ENCODE results near the gene TMCC2. TPM values are rescaled to one million over a fixed set of nuclear protein-coding genes. Genes with fewer than 3 reads are reported as not detected.
A peak's percentile ranks its signal among the peaks of the same experiment; 100 is the strongest.

The TMCC2 gene
- total RNA-seq, 1 donor from 2014 or later = 0.53 TPM

DNA sequence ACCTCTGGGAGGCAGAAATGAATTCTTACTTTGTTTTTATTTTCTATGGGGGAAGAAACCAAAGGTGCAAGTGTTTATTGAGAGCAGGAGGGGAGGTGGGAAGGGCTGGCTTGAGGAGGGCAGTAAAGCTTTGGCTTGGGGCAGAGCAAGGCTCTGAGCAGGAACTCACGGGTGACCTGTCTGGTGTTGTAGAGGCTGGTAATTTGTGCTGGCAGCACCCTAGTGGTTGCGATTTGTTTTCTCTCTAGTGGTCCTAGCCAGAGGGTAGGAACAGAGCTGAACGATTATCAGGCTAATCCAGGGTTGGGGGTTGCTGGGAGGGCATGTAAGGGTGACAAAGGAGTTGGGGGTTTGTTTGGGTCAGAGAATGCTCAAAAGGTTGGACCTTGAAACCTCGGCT lies 16.6 kb downstream of the TMCC2 start:
- no peak for TF ChIP-seq CTCF (IDR thresholded peaks at IDR 0.05; ENCODE audit: insufficient read depth, low read length, severe bottlenecking)
- FAIRE-seq (no peak), DNase-seq (ENCODE audit: low read depth) (no peak)
- H3K27me3 ChIP-seq (ENCODE audit: control insufficient read depth, insufficient read depth, low read length) = no peaks in the 10 kb centered on the region
- H3K36me3 ChIP-seq (ENCODE audit: control insufficient read depth, insufficient read depth, low read length) = no peaks in the 10 kb centered on the region
- H3K4me3 ChIP-seq (ENCODE audit: low read depth, low read length) = no peak overlapping the region

- DNase-seq (ENCODE audit: low read depth) = no peak
Measured at GRCh38 chr1:205245096-205245495, 17.4 kb downstream of the TMCC2 start.

DNA sequence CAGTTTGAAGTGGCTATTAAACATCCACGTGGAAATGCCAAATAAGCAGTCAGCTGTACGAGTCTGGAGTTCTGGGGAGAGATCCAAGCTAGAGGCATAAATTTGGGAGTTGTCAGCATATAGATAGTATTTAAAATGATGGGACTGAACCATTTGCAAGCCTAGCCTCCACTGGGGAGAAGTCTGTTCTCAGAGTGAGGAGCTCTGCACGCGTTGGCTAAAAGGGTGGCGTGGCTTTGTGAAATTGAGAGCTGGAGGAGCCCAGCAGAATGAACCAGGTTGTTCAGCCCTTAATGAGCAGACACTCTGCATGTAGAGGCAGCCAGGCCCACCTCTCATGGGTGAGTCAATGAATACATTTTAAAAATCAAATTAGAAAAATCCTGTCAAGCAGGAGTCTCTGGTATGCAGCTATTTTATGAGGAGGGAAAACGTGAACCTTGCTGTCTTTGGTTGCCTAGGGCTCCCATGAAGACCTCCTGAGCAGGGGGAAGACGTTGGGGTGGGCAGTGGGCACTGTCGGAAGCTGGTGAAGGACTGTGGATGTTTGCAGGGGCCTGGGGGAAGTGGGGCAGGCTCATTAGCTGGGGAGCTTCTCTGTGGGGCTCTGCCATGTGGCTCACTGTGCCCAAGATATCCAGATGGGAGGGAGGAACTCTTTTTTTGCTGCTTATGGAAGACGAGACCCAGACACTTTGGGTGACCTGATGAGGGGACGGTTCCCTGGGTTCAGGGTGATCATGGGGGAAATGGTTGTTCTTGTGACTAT lies 18.8 kb downstream of the TMCC2 start:
- FAIRE-seq (no peak), DNase-seq (ENCODE audit: low read depth) (no peak)
- TF ChIP-seq CTCF (IDR thresholded peaks at IDR 0.05; ENCODE audit: insufficient read depth, low read length, severe bottlenecking) = no peak
- H3K4me3 ChIP-seq (ENCODE audit: low read depth, low read length) = no peak overlapping the region
- no peaks in the 10 kb centered on the region for H3K36me3 ChIP-seq (ENCODE audit: control insufficient read depth, insufficient read depth, low read length)
- peaks cover 2% of the 10 kb centered on the region for H3K27me3 ChIP-seq (ENCODE audit: control insufficient read depth, insufficient read depth, low read length)

More at GRCh38 chr1:205245096-205245495, 17.4 kb downstream of the TMCC2 start:
- Histone ChIP-seq H3K27me3 (ENCODE audit: control insufficient read depth, insufficient read depth, low read length) (no peaks in the 10 kb centered on the region), H3K4me3 (ENCODE audit: low read depth, low read length) (no peak overlapping the region), H3K36me3 (ENCODE audit: control insufficient read depth, insufficient read depth, low read length) (no peaks in the 10 kb centered on the region)
- TF ChIP-seq CTCF (IDR thresholded peaks at IDR 0.05; ENCODE audit: insufficient read depth, low read length, severe bottlenecking) = no peak
- FAIRE-seq = peak; percentile 7

DNA sequence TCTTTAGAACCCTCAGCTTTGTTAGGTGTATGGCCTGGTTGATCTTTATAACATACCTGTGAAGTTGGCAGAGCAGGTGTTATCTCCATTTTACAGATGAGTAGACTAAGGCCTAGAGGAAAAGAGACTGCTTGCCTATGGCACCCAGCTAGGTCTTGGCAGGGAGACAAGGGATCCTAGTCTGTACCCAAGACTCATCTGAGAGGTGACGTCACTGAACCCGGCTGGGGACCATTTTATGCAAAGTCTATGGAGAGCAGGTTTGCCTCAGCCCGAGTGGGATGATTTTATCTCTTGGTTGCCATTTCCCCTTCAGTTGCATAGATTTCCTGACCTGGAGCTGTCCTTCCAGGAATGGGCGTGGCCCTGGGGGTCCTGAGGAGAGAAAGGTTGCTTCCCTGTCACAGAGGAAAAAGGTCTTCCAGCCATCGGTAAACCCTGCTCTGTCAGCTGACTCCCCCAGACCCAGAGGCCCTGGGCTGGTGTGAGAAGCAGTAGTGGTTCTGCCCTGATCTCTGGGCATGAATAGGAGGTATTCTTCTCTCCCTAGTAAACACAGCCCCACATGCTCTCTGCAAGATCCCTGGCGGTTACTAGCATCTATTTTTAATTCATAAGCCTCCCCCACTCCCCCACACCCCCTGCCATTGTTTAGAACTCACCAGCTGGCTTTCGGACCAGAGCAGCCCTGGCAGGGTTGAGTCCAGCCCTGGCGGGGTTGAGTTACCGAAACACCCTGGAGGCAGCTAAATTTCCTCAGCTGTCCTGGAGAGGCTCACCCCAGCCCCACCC lies 19.6 kb downstream of the TMCC2 start:
- no peak overlapping the region for H3K4me3 ChIP-seq (ENCODE audit: low read depth, low read length)
- DNase-seq (ENCODE audit: low read depth) (no peak), FAIRE-seq (peak; percentile 88)
- H3K36me3 ChIP-seq (ENCODE audit: control insufficient read depth, insufficient read depth, low read length) = no peaks in the 10 kb centered on the region
- no peak for TF ChIP-seq CTCF (IDR thresholded peaks at IDR 0.05; ENCODE audit: insufficient read depth, low read length, severe bottlenecking)
- H3K27me3 ChIP-seq (ENCODE audit: control insufficient read depth, insufficient read depth, low read length) = peaks cover 2% of the 10 kb centered on the region

- no peak for FAIRE-seq
- peaks cover 2% of the 10 kb centered on the region for H3K27me3 ChIP-seq (ENCODE audit: control insufficient read depth, insufficient read depth, low read length)
- TF ChIP-seq CTCF (IDR thresholded peaks at IDR 0.05; ENCODE audit: insufficient read depth, low read length, severe bottlenecking) = no peak
- no peaks in the 10 kb centered on the region for H3K36me3 ChIP-seq (ENCODE audit: control insufficient read depth, insufficient read depth, low read length)
- no peak overlapping the region for H3K4me3 ChIP-seq (ENCODE audit: low read depth, low read length)
- no peak for DNase-seq (ENCODE audit: low read depth)
Measured at GRCh38 chr1:205248793-205249601, 21.3 kb downstream of the TMCC2 start.
